Osteoblast (primary cell): ENCODE data around the gene MC1R. TPM values are rescaled to one million over a fixed set of nuclear protein-coding genes. Genes with fewer than 3 reads are reported as not detected.

Experiments
- total RNA-seq: library from RNA; depleted of rRNA; stranded (reverse); fragments of >200 nt; gene quantifications from 2 replicates; pipeline ENCODE4 v1.2.3, GENCODE V29; 2012

Gene MC1R
- total RNA-seq, 1 donor = 5.1 TPM

Other genes with a start within 250 kb of the MC1R start
- 24.8 and 37.6 TPM in 2 replicates for gene CDK10, start 232.2 kb upstream of the MC1R start, total RNA-seq
- gene SPATA2L, start 217.2 kb upstream of the MC1R start, total RNA-seq = 12.1 and 14.8 TPM in 2 replicates
- gene VPS9D1, start 198.0 kb upstream of the MC1R start, total RNA-seq = 13.3 and 14.5 TPM in 2 replicates
- 11.5 and 12.3 TPM in 2 replicates for gene ZNF276, start 197.3 kb upstream of the MC1R start, total RNA-seq
- 4.0 and 8.3 TPM in 2 replicates for gene FANCA, start 102.2 kb upstream of the MC1R start, total RNA-seq
- 0.72 and 1.5 TPM in 2 replicates for gene SPIRE2, start 90.4 kb upstream of the MC1R start, total RNA-seq
- gene TCF25, start 45.3 kb upstream of the MC1R start, total RNA-seq = 225 and 230 TPM in 2 replicates
- gene TUBB3, start 4.5 kb downstream of the MC1R start, total RNA-seq = 166 and 239 TPM in 2 replicates
- 48.6 and 48.9 TPM in 2 replicates for gene DEF8, start 29.9 kb downstream of the MC1R start, total RNA-seq
- gene DBNDD1, start 100.6 kb downstream of the MC1R start, total RNA-seq = 0.29 and 1.1 TPM in 2 replicates
- gene PRDM7, start 158.5 kb downstream of the MC1R start, total RNA-seq = not detected in 2 replicates